ENCODE results near the gene SRC.

Gene SRC

DNA sequence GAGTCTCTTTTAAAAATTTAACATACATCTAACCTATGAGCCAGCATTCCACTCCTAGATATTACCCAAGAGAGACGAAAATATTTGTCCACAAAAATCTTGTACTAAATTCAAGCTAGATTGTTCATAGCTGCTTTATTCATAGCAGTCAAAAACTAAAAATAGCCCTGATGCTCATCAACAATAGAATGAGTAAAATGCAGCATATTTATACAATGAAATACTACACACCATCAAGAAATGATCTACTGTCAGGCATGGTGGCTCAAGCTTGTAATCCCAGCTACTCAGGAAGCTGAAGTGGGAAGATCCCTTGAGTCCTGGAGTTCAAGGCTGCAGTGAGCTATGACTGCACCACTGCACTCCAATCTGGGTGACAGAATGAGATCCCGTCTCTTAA lies 22.0 kb upstream of the SRC start:
- Histone ChIP-seq H3K27ac (no peak overlapping the region), H3K4me3 (ENCODE audit: low read depth, low read length) (no peak overlapping the region), H3K9me3 (ENCODE audit: severe bottlenecking) (no peaks in the 10 kb centered on the region), H3K36me3 (no peaks in the 10 kb centered on the region), H3K27me3 (ENCODE audit: insufficient read depth, low read depth, severe bottlenecking) (no peaks in the 10 kb centered on the region)
- no peak for TF ChIP-seq CTCF (IDR thresholded peaks at IDR 0.05; ENCODE audit: low read depth, low read length)
- no peak for DNase-seq

GRCh38 chr20:37325206-37325605 lies 20.7 kb upstream of the SRC start:
- Histone ChIP-seq H3K27me3 (ENCODE audit: insufficient read depth, low read depth, severe bottlenecking) (no peaks in the 10 kb centered on the region), H3K9me3 (ENCODE audit: severe bottlenecking) (no peaks in the 10 kb centered on the region), H3K4me3 (ENCODE audit: low read depth, low read length) (no peak overlapping the region), H3K36me3 (no peaks in the 10 kb centered on the region), H3K27ac (no peak overlapping the region)
- no peak for TF ChIP-seq CTCF (IDR thresholded peaks at IDR 0.05; ENCODE audit: low read depth, low read length)
- no peak for DNase-seq

- no peak for DNase-seq
- H3K27me3 ChIP-seq (ENCODE audit: insufficient read depth, low read depth, severe bottlenecking) = no peaks in the 10 kb centered on the region
- H3K9me3 ChIP-seq (ENCODE audit: severe bottlenecking) = no peaks in the 10 kb centered on the region
- H3K36me3 ChIP-seq = no peaks in the 10 kb centered on the region
- no peak overlapping the region for H3K4me3 ChIP-seq (ENCODE audit: low read depth, low read length)
- TF ChIP-seq CTCF (IDR thresholded peaks at IDR 0.05; ENCODE audit: low read depth, low read length) = no peak
- no peak overlapping the region for H3K27ac ChIP-seq
Measured at GRCh38 chr20:37326666-37327065, 19.3 kb upstream of the SRC start.

- H3K36me3 ChIP-seq = no peaks in the 10 kb centered on the region
- no peak for TF ChIP-seq CTCF (IDR thresholded peaks at IDR 0.05; ENCODE audit: low read depth, low read length)
- H3K27me3 ChIP-seq (ENCODE audit: insufficient read depth, low read depth, severe bottlenecking) = no peaks in the 10 kb centered on the region
- no peak overlapping the region for H3K4me3 ChIP-seq (ENCODE audit: low read depth, low read length)
- no peak for DNase-seq
- no peaks in the 10 kb centered on the region for H3K9me3 ChIP-seq (ENCODE audit: severe bottlenecking)
- H3K27ac ChIP-seq = no peak overlapping the region
Measured at GRCh38 chr20:37327748-37328147, 18.2 kb upstream of the SRC start.

GRCh38 chr20:37328149-37328945 lies 17.6 kb upstream of the SRC start:
- Histone ChIP-seq H3K36me3 (no peaks in the 10 kb centered on the region), H3K27ac (no peak overlapping the region), H3K4me3 (ENCODE audit: low read depth, low read length) (no peak overlapping the region), H3K9me3 (ENCODE audit: severe bottlenecking) (no peaks in the 10 kb centered on the region), H3K27me3 (ENCODE audit: insufficient read depth, low read depth, severe bottlenecking) (no peaks in the 10 kb centered on the region)
- TF ChIP-seq CTCF (IDR thresholded peaks at IDR 0.05; ENCODE audit: low read depth, low read length) = no peak
- DNase-seq = no peak

Measured in WERI-Rb-1 (cell line).